HPDE6-E6E7 (cell line): ENCODE measurements around the gene SCCPDH.
"Not testable (repeated sequence)": the region's sequence is repeated elsewhere in the genome, so short reads cannot be mapped to it uniquely, and the experiment has no call there.

ENCODE experiments used
- DNase-seq: peaks from one replicate; pipeline ENCODE4 v3.0.0; 2011; ENCODE audit warnings: missing footprints; ENCODE audit errors: extremely low spot score

SCCPDH gene

DNA sequence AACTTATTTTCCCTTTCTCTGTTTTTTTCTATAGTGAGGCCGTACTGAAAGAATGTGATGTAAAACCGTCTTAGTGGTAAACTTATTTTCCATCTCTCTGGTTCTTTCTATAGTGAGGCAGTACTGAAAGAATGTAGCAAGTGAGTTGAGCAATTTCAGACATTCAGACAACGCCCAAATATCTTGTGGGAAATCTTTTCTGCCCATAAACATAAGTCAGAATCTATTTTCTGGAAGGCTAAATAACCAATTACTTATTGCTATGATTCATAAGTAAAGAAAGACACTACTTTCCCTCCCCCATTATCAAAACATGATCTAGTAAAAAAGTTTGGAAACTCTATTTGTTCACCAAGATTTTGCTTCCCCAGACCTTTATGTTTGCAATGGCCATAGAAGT, 18.8 kb upstream of the SCCPDH start:
- DNase-seq, result no peak

DNA sequence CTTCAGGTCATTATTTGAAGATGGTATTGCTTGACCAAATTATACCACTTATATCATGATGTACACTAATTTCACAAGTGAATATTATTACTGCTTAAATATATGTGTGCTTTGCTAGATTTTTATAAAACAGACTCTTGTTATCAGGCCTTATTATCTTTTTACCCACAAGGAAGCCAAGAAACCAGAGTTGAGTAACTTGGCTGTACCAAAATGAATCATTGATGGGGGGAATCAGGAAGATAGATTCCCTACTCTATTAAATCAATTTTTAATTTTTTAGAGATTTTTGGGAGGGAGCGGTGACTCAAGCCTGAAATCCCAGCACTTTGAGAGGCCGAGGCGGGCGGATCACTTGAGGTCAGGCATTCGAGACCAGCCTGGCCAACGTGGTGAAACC, 16.0 kb upstream of the SCCPDH start:
- DNase-seq, result no peak

DNA sequence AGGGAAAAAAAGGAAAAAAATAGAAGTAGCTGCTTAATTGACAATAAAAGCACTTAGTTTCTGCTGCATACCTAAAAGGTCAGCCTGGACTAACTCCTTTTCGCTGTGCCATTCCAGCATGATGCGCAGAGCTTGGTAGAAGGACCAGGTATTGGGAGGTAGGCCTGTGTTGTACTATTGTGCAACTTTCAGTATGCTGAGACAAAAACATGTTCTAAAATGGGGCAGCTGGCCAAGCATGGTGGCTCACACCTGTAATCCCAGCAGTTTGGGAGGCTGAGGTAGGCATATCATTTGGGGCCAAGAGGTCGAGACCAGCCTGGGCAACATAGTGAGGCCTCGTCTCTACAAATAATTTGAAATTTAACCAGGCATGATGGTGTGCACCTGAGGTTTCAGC, 15.0 kb upstream of the SCCPDH start:
- no peak for DNase-seq

DNA sequence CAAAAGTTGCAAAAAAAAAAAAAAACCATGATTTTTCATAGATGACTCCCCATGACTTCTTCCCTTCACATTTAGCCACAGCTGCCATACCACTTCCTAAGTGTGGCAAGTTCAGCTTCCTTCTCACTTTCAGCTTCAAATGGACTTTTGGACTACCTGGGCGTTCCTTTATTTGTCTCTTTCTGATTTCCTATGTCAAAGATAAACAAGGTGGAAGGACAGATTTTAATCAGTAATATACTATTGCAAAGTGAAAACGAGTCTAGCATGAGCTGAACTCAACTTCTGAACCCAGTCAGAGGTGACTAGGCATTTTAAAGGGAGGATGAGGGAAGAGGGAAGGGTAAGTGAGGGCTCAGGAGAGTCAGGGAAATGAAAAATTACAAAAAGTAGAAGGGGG, 14.4 kb upstream of the SCCPDH start:
- no peak for DNase-seq

DNA sequence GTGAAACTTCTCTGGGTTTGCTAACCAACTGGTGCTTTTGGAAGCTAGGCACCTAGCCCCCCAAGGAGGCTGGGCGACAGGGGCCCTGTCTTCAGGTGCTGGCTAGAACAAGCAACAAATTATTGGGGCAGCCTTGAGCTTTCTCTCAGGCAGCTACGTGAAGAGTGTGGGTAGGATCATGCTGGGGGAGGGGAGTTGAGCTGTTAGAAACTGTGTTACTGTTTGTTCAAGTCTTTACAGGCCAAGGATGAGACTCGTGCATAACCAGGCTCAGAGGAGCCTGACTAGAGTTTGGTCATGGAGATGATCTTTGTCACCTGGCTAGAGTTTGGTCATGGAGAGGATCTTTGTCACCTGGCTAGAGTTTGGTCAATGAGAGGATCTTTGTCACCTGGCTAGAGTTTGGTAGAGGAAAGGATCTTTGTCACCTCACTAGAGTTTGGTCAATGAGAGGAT, 12.6 kb upstream of the SCCPDH start:
- no peak for DNase-seq

DNA sequence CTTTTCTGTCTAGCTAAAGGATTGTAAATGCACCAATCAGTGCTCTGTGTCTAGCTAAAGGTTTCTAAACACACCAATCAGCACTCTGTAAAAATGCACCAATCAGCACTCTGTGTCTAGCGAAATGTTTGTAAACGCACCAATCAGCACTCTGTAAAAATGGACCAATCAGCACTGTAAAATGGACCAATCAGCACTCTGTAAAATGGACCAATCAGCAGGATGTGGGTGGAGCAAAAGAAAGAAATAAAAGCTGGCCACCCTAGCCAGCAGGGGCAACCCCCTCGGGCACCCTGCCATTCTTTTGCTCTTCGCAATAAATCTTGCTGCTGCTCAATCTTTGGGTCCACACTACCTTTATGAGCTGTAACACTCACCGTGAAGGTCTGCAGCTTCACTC, 11.8 kb upstream of the SCCPDH start:
- DNase-seq, result not testable (repeated sequence)

DNA sequence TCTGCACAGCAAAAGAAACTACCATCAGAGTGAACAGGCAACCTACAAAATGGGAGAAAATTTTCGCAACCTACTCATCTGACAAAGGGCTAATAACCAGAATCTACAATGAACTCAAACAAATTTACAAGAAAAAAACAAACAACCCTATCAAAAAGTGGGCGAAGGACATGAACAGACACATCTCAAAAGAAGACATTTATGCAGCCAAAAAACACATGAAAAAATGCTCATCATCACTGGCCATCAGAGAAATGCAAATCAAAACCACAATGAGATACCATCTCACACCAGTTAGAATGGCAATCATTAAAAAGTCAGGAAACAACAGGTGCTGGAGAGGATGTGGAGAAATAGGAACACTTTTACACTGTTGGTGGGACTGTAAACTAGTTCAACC, 4.8 kb upstream of the SCCPDH start:
- DNase-seq, result not testable (repeated sequence)

DNA sequence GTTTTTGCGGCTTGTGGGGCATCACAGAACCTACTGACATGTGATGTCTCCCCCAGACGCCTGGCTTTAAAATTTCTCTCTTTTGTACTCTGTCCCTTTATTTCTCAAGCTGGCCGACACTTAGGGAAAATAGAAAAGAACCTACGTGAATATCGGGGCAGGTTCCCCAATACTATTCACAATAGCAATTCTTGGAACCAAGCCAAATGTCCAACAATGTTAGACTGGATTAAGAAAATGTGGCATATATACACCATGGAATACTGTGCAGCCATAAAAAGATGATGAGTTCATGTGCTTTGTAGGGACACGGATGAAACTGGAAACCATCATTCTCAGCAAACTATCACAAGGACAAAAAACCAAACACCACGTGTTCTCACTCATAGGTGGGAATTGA, 3.4 kb upstream of the SCCPDH start:
- DNase-seq, result not testable (repeated sequence)

DNA sequence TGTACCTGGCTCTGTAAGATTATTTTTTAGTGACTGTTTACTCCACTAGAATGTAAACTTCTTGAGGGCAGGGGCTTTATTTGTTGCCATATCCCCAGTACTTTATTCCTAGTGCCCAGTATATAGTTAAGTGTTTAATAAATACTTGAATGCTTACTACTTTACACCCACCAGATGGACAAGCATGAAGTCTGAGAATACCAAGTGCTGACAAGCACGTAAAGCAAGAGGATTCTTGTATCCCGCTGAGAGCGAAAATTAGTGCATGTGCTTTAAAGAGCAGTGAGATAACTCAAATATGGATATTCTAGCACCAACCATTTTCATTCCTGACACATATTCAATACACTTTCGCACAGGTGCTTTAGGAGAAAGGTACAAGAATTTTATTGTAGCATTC, 1.5 kb upstream of the SCCPDH start:
- DNase-seq, result no peak

DNA sequence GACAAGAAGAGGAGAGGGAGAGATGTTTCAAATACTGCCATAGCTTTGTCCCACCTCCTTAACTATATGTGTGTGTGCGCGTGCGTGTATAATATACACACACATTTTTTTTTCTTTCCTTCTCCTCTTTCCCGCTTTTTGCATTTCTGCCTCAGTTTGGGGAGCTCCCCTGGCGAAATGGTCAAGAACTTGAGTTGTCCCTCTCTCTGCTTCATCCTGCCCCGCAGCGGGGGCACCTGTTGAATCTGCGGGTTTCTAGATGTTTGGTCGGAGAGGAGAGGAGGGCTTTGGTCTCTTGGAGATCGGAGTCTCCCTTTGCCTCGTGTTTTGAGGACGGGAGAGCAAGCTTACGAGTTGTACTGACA, 504 bp downstream of the SCCPDH start:
- DNase-seq, result peak; percentile 14

DNA sequence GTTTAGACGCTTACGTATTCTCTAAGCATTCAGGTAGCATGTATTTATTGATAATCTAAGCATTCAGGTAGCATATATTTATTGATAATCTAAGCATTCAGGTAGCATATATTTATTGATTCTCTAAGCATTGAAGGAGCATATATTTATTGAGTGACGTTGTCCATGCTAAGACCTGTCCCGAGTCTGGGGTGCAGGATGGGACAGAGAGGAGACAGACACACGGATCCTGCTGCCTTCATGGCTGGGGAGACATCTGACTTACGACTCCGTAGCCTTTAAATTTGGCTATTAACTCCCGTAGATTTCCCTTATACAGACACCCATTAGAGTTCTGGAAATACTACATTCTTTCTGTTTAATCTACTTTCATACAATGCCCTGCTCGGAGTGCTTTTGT, 982 bp downstream of the SCCPDH start:
- DNase-seq, result no peak

DNA sequence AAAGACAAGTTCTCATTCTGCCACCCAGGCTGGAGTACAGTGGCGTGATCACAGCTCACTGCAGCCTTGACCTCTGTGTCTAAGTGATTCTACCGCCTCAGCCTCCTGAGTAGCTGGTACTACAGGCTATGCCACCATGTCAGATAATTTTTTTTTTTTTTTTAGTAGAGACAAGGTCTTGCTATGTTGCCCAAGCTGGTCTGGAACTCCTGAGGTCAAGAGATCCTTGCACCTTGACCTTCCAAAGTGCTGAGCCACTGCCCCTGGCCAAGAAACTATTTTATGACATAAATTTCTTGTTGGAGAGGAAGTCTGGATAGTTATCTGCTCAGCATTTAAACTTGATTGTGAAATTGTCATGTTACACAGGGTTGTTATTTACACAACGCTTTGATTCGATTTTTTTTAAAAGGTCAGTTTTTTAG, 2.1 kb downstream of the SCCPDH start:
- no peak for DNase-seq

DNA sequence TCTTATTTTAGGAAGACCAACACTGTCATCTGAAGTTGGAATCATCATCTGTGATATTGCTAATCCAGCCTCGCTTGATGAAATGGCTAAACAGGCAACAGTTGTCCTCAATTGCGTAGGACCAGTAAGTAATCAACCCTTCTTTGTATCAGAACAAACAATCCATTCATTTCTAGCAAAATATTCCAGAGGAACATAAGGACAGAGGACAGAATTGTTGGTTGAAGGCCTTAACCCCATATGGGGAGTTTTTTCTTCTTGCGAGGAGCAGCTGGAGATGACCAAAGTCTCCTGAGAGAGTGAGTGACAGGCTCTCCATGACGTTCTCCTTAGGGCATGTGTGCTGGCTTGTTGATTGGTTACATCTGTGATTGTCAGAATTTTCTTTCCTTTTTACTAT, 2.7 kb downstream of the SCCPDH start:
- DNase-seq, result no peak

DNA sequence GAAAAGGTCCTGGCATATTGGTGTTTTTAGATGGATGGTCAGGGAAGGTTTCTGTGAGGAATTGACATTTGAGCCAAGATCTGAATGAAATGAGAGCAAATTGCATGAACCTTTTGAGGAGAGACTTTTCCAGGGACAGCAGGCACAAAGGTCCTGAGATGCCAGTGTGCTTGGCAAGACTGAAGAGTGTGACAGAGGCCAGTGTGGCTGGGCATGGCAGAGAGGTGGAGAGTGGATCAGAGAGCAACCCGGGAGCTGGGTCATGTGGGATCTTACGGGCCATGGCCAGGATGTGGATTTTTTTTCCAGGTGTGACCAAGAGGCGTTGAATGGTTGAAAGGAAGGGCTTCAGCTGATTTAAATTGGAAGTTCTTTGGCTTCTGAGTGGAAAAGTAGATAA, 3.4 kb downstream of the SCCPDH start:
- DNase-seq, result no peak

DNA sequence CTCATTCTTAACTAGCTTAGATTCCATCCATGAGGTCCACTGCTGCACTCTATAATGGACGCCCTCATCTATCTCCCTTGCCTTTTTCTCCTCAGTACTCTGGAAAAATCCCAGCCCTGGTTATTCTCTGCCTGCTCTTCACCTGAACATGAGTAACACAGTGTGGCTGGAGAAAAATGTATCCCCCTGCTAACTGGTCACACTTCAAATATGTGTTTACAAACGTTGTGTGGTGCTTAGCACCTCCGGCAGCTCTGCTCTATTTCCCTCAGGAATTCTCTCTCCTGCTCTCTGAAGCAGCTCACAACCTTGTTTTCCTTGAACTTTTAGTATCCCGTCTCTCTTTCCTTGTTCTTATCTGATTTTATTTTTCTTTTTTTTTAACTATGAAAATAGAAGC, 4.1 kb downstream of the SCCPDH start:
- DNase-seq, result no peak

DNA sequence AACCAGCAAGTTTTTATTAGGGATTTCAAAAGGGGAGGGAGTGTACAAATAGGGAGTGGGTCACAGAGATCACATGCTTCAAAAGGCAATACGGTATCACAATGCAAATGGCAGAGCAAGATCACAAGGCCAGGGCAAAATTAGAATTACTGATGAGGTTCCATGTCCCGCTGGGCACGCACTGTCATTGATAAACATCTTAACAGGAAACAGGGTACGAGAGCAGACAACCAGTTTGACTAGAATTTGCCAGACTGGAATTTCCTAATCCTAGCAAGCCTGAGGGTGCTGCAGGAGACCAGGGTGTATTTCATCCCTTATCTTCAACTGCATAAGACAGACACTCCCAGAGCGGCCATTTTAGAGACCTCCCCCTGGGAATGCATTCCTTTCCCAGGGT, 4.8 kb downstream of the SCCPDH start:
- DNase-seq, result not testable (repeated sequence)

DNA sequence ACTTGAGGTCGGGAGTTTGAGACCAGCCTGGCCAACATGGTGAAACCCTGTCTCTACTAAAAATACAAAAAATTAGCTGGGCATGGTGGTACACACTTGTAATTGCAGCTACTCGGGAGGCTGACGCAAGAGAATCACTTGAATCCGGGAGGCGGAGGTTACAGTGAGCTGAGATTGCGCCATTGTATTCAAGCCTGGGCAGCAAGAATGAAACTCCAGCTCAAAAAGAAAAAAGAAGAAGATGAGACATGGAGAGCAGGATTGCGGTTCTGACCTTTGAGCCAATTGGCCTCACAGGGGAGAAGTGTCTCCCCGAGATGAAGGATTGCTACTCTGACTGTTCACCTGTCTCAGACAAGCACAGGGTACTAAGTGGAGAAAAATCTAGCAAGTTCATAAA, 6.6 kb downstream of the SCCPDH start:
- no peak for DNase-seq

DNA sequence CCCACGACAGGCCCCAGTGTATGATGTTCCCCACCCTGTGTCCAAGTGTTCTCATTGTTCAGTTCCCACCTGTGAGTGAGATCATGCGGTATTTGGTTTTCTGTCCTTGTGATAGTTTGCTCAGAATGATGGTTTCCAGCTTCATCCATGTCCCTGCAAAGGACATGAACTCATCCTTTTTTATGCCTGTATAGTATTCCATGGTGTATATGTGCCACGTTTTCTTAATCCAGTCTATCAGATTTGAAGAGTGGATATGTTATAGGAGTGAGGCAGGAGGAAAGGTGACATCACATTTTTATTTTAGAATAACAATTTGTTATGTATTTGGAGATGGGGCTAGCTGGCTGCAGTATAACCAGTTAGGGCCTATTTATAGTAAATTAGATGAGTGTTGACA, 7.7 kb downstream of the SCCPDH start:
- DNase-seq, result not testable (repeated sequence)

DNA sequence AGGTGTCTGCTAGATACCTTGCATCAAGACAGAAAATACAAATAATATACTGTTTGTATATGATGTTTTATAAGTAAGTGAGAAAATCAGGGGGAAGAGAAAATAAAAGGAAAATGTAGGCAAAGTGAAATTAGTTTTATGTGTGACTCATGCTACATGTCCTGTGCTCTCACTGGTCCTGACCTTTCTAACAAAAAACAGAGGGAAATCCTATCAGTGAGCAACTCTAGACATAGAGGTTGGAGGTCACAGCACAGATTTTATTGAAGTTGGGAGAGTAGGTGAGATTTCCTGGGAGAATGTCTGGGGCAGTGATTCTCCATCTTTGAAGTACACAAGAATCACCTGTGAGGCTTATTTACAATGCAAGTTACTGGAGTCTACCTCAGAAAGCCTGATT, 9.5 kb downstream of the SCCPDH start:
- DNase-seq, result no peak

DNA sequence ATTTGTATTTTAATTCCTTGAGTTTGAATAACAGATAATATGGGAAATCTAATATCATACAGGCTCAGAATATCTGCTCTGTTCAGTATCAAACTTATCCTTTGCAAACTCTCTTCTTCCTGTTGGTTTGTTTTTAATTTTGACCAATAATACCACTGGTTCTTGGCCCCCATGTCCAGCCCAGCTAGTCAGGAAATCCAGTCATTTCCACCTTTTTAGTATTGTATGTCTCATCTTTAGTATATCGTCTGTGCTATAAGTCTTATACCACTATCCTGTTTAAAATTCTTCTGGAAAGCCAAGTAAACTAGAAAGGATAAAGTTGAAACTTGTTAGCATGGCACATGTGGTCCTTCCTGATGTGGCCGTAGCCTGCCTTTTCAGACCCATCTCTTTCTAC, 10.7 kb downstream of the SCCPDH start:
- DNase-seq, result no peak

DNA sequence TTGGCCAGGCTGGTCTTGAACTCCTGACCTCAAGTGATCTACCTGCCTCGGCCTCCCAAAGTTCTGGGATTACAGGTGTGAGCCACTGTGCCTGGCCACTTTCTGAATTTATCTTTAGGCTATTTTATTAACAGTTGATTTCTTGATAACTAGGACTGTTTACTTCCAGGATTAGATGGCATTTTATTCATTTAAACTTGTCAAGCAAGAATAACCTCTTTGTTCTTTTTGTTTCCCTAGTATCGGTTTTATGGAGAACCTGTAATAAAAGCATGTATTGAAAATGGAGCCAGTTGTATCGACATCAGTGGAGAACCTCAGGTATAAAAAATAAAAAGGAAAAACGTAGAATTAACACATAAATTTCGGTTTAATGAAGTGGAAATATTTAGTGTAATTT, 11.5 kb downstream of the SCCPDH start:
- DNase-seq, result no peak

DNA sequence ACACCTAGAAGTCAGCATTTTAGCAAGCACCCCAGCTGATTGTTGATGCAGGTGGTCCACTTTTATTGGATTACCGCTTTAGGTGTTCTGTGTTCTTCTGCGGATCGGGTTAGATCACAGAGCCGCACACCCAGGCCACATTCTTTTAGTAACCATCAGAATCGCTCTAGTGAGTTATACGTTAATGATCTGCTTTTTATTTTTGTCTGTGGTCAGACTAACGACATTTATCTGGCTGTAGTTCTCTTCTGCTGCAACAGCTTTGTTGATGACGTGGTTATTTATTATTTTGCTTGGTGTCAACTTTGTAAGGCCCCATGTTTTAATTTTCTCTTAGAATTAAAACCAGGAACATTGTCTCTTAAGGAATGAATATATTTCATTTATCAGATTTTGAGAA, 18.2 kb downstream of the SCCPDH start:
- no peak for DNase-seq

DNA sequence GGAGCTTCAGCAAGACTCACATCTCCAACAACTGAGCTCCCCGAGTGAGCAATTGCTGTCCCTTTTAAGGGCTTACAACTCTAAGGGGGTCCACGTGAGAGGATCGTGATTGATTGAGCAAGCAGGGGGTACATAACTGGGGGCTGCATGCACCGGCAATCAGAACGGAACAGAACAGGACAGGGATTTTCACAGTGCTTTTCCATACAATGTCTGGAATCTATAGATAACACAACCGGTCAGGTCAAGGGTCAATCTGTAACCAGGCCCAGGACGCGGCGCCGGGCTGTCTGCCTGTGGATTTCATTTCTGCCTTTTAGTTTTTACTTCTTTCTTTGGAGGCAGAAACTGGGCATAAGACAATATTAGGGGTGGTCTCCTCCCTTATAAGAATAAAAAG, 21.9 kb downstream of the SCCPDH start:
- not testable (repeated sequence) for DNase-seq

DNA sequence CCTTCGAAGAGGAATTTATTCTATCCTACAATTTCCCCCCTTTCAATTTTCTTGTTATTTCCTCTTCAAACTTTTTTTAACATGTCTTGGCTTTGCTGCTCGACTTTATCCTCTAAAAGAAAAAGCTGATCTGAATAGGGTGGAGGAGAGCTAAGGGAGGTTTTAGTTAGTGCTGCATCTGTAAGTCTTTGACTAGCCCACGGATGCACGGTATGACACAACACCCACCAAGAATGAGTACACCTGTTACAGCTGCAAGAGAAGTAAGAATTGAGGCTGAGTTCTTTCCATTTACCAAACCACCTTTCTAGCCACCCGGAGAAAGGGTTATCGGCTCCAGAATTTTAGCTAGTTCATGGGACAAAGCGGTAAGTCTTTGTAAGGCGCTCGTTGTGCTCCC, 23.8 kb downstream of the SCCPDH start:
- no peak for DNase-seq

DNA sequence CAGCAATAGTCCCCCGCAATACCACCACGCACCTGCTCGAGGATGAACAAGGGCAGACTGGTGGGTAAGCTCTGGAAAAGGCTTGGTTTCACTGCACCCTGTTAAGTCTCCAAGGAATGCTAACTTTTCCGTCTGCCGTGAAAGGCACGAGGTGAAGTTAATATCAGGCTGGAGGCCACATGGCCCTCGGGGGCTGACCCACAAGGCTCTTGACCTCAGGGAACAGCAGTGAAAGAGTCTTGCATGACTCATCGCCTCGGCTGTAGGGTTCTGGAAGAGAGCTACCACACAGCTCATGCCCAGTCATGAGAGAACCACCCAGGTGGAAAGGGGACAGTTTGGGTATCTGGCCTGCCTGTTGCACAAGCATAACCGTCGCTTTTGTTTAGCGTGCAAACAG, 24.7 kb downstream of the SCCPDH start:
- DNase-seq, result no peak
